ENCODE results near the gene ZNF304.
"Not testable (repeated sequence)": the region's sequence is repeated elsewhere in the genome, so short reads cannot be mapped to it uniquely, and the experiment has no call there.

The ZNF304 gene

DNA sequence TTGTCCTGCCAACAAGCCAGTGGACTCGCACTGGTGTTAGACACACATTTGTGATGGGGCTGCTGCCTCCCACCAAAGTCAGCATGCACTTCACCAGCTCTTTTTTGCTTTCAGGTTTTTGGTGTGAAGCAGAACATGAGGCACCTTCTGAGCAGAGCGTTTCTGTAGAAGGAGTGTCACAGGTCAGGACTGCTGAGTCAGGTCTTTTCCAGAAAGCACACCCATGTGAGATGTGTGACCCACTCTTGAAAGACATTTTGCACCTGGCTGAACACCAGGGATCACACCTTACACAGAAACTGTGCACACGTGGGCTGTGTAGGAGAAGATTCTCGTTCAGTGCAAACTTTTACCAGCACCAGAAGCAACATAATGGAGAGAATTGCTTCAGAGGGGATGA is 4.8 kb downstream of the ZNF304 start:
- no peak overlapping the region for H3K27ac ChIP-seq
- H3K36me3 ChIP-seq, result peaks cover 70% of the 10 kb centered on the region
- no peak for TF ChIP-seq Cebpa-rat (IDR thresholded peaks at IDR 0.05)
- H3K4me1 ChIP-seq, result peaks cover 20% of the 10 kb centered on the region
- no peaks in the 10 kb centered on the region for H3K27me3 ChIP-seq
- H3K9ac ChIP-seq, result no peak overlapping the region
- H3K4me3 ChIP-seq, result no peak overlapping the region
- no peaks in the 10 kb centered on the region for H3K9me3 ChIP-seq
- peaks cover 44% of the 10 kb centered on the region for H4K20me1 ChIP-seq
- H3K4me2 ChIP-seq, result no peak overlapping the region

DNA sequence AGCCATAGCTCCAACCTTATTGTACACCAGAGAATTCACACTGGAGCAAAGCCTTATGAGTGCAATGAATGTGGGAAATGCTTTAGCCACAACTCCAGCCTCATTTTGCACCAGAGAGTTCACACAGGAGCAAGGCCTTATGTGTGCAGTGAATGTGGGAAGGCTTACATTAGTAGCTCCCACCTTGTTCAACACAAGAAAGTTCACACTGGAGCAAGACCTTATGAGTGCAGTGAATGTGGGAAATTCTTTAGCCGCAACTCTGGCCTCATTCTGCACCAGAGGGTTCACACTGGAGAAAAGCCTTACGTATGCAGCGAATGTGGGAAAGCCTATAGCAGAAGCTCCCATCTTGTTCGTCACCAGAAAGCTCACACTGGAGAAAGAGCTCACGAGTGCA is 6.3 kb downstream of the ZNF304 start:
- peaks cover 70% of the 10 kb centered on the region for H3K36me3 ChIP-seq
- H3K9ac ChIP-seq, result no peak overlapping the region

DNA sequence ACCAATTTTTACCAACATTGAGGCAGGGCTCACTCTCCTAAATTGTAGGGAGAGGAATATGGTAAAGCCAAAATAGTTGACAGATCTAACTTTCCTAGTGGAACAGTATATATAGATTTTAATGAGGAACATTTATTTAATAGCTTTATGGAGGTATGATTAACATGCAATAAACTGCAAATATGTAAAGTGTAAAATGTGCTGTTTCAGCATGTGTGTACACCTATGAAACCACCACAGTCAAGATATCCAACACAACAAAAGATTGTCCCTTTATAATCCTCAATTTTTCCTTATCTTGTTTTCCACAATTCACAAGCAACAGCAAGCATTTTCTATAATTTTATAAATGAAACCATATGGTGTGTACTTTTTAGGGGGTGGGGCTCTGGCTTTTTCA is 8.2 kb downstream of the ZNF304 start:
- no peak overlapping the region for H3K4me3 ChIP-seq
- H4K20me1 ChIP-seq, result peaks cover 23% of the 10 kb centered on the region; the same call in 1 of the 2 replicates
- no peak for TF ChIP-seq Cebpa-rat (IDR thresholded peaks at IDR 0.05)
- H3K27me3 ChIP-seq, result no peaks in the 10 kb centered on the region
- no peaks in the 10 kb centered on the region for H3K9me3 ChIP-seq
- H3K4me1 ChIP-seq, result peaks cover 10% of the 10 kb centered on the region
- H3K27ac ChIP-seq, result no peak overlapping the region
- H3K9ac ChIP-seq, result no peak overlapping the region
- peaks cover 52% of the 10 kb centered on the region for H3K36me3 ChIP-seq
- no peak overlapping the region for H3K4me2 ChIP-seq

More for the DNA sequence above, 6.3 kb downstream of the ZNF304 start:
- Histone ChIP-seq H3K27ac (no peak overlapping the region), H3K27me3 (no peaks in the 10 kb centered on the region), H4K20me1 (peaks cover 33% of the 10 kb centered on the region), H3K9me3 (no peaks in the 10 kb centered on the region), H3K4me3 (no peak overlapping the region), H3K4me2 (no peak overlapping the region), H3K4me1 (peaks cover 12% of the 10 kb centered on the region)
- TF ChIP-seq Cebpa-rat (IDR thresholded peaks at IDR 0.05), result no peak

DNA sequence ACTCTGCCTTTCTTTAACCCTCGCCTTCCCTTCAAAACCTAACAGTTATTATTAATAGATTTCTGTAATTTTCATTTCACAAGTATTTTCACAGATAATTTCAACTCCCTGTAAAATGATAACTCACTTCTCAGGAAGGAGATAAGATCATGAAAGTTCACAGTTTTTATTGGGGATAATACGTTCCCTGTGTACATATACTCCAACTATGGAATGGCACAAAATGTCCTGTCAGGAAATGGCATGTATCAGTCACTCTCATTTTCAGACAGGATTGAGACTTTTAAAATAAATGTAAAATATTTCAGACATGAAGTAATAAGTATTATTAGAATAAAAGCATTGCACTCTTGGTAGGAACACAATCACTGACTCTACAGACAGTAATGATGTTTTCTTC is 11.3 kb downstream of the ZNF304 start:
- Histone ChIP-seq H3K4me3 (peak overlapping the region; percentile 85; the same call in 1 of the 2 replicates), H3K27ac (0 out of 2 replicates have a peak overlapping the region, but pooled peaks have one; percentile 63), H3K4me1 (peaks cover 16% of the 10 kb centered on the region), H3K9ac (no peak overlapping the region), H3K9me3 (no peaks in the 10 kb centered on the region), H3K27me3 (no peaks in the 10 kb centered on the region), H3K4me2 (peak overlapping the region; percentile 84), H3K36me3 (peaks cover 29% of the 10 kb centered on the region), H4K20me1 (peaks cover 14% of the 10 kb centered on the region; the same call in 1 of the 2 replicates)
- no peak for TF ChIP-seq Cebpa-rat (IDR thresholded peaks at IDR 0.05)

DNA sequence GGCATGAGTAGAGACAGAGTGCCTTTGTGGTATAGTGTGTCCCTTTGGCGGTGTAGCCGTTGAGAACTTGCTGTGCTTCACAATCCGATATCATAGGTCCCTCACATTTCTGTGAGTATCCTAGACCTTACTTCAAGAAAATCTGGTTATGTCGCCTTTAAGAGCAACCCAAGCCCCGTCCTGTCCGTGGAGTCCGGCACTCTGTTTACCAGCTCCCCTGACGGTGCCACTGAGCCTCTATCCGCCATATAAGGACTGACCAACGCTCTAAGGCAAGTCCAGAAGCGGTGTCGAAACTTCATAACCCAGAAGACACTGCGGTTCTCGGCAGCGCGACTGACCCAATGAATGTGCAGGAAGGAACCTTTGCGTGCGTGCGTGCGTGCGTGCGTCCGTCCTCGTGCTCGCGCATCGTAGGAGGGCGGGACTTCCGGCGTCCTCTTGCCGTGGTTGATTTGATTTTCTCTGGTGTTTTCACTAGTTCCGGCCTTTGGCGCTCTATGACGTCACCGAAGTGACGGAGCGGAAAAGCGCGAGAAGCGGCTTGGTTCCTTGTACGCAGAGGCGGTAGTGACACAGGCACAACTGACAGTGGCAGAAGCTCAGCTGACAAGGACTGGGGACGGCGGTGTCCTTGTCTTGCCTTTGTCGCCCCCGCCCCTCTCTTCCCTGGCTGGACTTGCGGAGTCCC is 12.1 kb downstream of the ZNF304 start, which contains the start of the genes TRAPPC2B and ZNF547:
TRAPPC2B (plus strand) TSS at position 555 of the 691 bp plus-strand sequence. CDS start 1,283 bp downstream, outside the sequence.
ZNF547 (plus strand) TSS at position 555 of the 691 bp plus-strand sequence. CDS start 5,005 bp downstream, outside the sequence.
- Histone ChIP-seq H3K27me3 (no peaks in the 10 kb centered on the region), H3K9ac (peak within 1 kb of the TSS; percentile 87), H3K9me3 (no peaks in the 10 kb centered on the region), H3K4me1 (peaks cover 16% of the 10 kb centered on the region), H3K36me3 (peaks cover 27% of the 10 kb centered on the region), H3K4me3 (peak within 1 kb of the TSS; percentile 85), H4K20me1 (peaks cover 19% of the 10 kb centered on the region; the same call in 1 of the 2 replicates), H3K27ac (peak within 1 kb of the TSS; percentile 76), H3K4me2 (peak within 1 kb of the TSS; percentile 97)
- no peak for TF ChIP-seq Cebpa-rat (IDR thresholded peaks at IDR 0.05)

DNA sequence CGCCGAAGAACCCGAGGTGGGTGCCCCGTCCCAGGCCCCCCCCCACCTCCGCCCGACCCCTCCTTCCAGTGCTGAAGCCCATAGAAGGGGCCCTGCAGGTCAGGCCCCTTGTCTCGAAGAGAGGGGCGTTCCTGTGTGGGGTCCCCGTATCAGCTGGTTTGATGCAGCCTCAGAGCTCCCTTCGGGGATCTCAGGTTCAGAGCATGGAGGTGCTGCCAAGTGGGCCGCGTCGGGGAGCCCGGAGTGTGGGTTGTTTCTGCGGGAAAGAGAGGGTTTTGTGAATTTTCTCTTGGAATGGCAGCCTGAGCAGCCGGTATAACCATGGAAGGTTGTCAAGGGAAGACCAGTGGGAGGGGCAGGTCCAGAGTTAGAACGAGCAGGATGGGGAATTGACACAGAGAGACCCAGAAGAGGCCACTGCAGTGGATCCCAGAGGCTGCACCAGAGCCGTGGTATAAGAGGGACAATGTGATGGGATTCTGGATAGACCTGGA is 12.7 kb downstream of the ZNF304 start:
- H3K4me1 ChIP-seq, result peaks cover 16% of the 10 kb centered on the region
- peak overlapping the region; percentile 97 for H3K4me2 ChIP-seq
- no peak for TF ChIP-seq Cebpa-rat (IDR thresholded peaks at IDR 0.05)
- peak overlapping the region; percentile 87 for H3K9ac ChIP-seq
- H3K27ac ChIP-seq, result peak overlapping the region; percentile 76
- H3K4me3 ChIP-seq, result peak overlapping the region; percentile 85
- H3K36me3 ChIP-seq, result peaks cover 27% of the 10 kb centered on the region
- no peaks in the 10 kb centered on the region for H3K27me3 ChIP-seq
- H3K9me3 ChIP-seq, result no peaks in the 10 kb centered on the region
- peaks cover 19% of the 10 kb centered on the region; the same call in 1 of the 2 replicates for H4K20me1 ChIP-seq

DNA sequence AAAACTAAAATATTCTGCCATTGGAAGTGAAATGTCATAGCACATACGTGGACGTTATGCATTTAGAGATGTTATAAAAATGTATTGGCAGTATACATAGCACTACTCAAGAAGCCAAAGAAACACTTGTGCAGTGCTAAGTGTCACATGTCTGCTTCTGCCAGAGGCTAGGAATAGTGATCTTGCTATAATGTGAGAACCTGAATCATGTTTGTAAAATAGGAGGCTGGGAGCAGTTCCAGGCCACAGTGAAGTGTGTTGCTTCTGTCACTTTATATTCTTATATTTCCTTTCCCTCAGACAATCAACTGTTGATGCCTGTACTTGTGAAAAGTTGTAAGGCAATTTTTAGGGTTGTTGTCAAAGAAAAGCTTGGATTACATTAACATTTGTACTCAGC is 15.7 kb downstream of the ZNF304 start:
- Histone ChIP-seq H3K9me3 (no peaks in the 10 kb centered on the region), H3K9ac (no peak overlapping the region), H3K4me3 (no peak overlapping the region), H3K27me3 (no peaks in the 10 kb centered on the region), H3K36me3 (peaks cover 33% of the 10 kb centered on the region), H4K20me1 (peaks cover 19% of the 10 kb centered on the region; the same call in 1 of the 2 replicates), H3K4me2 (no peak overlapping the region), H3K4me1 (peaks cover 16% of the 10 kb centered on the region), H3K27ac (no peak overlapping the region)
- TF ChIP-seq Cebpa-rat (IDR thresholded peaks at IDR 0.05), result no peak

DNA sequence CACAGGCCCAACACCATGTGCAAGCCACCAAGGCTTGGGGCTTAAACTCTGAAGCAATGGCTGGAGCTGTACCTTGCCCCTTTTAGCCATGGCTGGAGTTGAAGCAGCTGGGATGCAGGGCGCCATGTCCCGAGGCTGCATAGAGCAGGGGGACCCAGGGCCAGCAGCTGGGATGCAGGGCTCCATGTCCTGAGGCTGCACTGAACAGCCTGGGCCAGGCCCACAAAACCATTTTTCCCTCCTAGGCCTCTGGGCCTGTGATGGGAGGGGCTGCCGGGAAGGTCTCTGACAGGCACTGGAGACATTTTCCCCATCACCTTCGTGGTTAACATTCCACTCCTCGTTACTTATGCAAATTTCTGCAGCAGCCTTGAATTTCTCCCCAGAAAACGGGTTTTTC is 23.1 kb downstream of the ZNF304 start:
- H3K9ac ChIP-seq, result no peak overlapping the region
- H3K4me2 ChIP-seq, result no peak overlapping the region
- no peaks in the 10 kb centered on the region for H3K27me3 ChIP-seq
- H3K4me3 ChIP-seq, result no peak overlapping the region
- no peak for TF ChIP-seq Cebpa-rat (IDR thresholded peaks at IDR 0.05)
- H3K36me3 ChIP-seq, result peaks cover 79% of the 10 kb centered on the region
- H3K4me1 ChIP-seq, result no peaks in the 10 kb centered on the region; the same call in 1 of the 2 replicates
- no peak overlapping the region for H3K27ac ChIP-seq
- peaks cover 65% of the 10 kb centered on the region for H3K9me3 ChIP-seq
- no peaks in the 10 kb centered on the region for H4K20me1 ChIP-seq

DNA sequence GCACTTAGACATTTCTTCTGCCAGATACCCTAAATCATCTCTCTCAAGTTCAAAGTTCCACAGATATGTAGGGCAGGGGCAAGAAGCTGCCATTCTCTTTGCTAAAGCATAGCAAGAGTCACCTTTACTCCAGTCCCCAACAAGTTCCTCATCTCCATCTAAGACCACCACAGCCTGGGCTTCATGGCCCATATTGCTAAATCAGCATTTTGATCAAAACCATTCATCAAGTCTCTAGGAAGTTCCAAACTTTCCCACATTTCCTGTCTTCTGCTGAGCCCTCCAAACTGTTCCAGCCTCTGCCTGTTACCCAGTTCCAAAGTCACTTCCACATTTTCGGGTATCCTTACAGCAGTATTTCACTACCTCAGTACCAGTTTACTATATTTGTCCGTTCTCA is 23.6 kb downstream of the ZNF304 start:
- not testable (repeated sequence) for H3K4me2 ChIP-seq, H3K9ac ChIP-seq, H3K27ac ChIP-seq, H3K4me1 ChIP-seq, H3K4me3 ChIP-seq, H3K27me3 ChIP-seq, H4K20me1 ChIP-seq
- peaks cover 79% of the 10 kb centered on the region for H3K36me3 ChIP-seq
- H3K9me3 ChIP-seq, result peaks cover 65% of the 10 kb centered on the region

DNA sequence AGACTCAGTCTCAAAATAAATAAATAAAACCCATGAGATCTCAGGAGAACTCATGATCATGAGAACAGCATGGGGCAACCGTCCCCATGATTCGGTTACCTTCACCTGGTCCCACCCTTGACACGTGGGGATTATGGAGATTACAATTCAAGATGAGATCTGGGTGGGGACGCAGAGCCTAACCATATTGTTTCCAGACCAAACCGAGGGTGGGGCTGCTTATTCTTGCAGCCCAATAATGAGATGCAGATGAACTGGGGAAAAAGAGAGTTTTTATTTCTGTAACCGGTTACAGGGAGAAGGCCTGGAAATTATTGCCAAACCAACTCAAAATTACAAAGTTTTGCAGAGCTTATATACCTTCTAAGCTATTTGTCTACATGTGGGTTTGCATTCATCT is 25.1 kb downstream of the ZNF304 start:
- Histone ChIP-seq H3K36me3 (peaks cover 74% of the 10 kb centered on the region), H3K27me3 (no peaks in the 10 kb centered on the region), H3K4me2 (no peak overlapping the region), H3K9me3 (peaks cover 65% of the 10 kb centered on the region), H3K4me1 (no peaks in the 10 kb centered on the region; the same call in 1 of the 2 replicates), H3K9ac (no peak overlapping the region), H4K20me1 (no peaks in the 10 kb centered on the region), H3K27ac (no peak overlapping the region), H3K4me3 (no peak overlapping the region)
- no peak for TF ChIP-seq Cebpa-rat (IDR thresholded peaks at IDR 0.05)

Data from BLaER1 (cell line).